Measurements from ENCODE around the gene TMEM108.

The TMEM108 gene

DNA sequence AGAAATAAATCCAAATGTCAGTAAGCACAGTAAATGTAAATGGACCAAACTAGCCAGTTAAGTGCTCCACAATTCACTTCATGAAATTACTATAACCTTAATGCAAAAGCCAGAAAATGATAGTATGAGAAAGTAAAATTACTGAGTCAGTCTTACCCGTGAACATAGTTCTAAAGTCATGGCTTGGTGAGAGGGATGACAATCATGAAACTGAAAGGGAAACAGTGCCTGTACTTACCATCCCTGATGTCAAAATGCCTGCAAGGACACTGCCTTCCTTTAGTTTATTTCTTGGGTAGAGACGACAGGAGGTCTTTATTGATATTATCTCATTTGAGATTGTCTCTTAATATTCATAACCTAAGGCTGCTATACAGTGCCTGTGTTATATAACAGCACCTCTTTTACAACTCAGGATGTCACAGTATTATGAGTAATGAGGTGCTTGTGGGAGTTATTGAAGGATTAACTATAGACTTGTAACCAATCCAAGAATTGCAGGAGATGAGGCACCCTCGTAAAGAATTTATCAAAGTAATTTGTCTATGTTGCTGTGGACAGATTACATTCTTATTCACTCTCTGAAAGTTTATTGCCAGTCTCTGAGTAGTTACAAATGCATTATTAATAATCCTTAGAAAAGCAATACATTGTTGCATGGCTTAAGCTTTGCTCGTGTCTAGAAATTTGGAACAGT lies 218.7 kb downstream of the TMEM108 start (continued):
- TF ChIP-seq, protein P1, sequence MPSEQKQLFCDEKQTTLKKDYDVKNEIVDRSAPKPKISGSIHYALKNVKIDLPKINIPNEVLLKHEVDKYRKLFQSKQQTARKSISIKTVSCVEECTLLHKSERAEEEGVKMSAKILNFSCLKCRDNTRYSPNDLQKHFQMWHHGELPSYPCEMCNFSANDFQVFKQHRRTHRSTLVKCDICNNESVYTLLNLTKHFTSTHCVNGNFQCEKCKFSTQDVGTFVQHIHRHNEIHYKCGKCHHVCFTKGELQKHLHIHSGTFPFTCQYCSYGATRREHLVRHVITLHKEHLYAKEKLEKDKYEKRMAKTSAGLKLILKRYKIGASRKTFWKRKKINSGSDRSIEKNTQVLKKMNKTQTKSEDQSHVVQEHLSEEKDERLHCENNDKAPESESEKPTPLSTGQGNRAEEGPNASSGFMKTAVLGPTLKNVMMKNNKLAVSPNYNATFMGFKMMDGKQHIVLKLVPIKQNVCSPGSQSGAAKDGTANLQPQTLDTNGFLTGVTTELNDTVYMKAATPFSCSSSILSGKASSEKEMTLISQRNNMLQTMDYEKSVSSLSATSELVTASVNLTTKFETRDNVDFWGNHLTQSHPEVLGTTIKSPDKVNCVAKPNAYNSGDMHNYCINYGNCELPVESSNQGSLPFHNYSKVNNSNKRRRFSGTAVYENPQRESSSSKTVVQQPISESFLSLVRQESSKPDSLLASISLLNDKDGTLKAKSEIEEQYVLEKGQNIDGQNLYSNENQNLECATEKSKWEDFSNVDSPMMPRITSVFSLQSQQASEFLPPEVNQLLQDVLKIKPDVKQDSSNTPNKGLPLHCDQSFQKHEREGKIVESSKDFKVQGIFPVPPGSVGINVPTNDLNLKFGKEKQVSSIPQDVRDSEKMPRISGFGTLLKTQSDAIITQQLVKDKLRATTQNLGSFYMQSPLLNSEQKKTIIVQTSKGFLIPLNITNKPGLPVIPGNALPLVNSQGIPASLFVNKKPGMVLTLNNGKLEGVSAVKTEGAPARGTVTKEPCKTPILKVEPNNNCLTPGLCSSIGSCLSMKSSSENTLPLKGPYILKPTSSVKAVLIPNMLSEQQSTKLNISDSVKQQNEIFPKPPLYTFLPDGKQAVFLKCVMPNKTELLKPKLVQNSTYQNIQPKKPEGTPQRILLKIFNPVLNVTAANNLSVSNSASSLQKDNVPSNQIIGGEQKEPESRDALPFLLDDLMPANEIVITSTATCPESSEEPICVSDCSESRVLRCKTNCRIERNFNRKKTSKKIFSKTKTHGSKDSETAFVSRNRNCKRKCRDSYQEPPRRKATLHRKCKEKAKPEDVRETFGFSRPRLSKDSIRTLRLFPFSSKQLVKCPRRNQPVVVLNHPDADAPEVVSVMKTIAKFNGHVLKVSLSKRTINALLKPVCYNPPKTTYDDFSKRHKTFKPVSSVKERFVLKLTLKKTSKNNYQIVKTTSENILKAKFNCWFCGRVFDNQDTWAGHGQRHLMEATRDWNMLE (tag by site-specific recombination; conservative IDR thresholded peaks at IDR 0.05; ENCODE audit: low read depth): no peak
- TF ChIP-seq GLIS1 (tag by site-specific recombination; IDR thresholded peaks at IDR 0.05): no peak; the same call in 1 of the 2 replicates
- no peak for TF ChIP-seq KLF16 (tag by site-specific recombination; IDR thresholded peaks at IDR 0.05)
- peak; percentile 20; the same call in 1 of the 2 replicates for TF ChIP-seq IKZF3 (tag by site-specific recombination; IDR thresholded peaks at IDR 0.05)
- no peak for TF ChIP-seq ZNF48 (tag by site-specific recombination; IDR thresholded peaks at IDR 0.05)

DNA sequence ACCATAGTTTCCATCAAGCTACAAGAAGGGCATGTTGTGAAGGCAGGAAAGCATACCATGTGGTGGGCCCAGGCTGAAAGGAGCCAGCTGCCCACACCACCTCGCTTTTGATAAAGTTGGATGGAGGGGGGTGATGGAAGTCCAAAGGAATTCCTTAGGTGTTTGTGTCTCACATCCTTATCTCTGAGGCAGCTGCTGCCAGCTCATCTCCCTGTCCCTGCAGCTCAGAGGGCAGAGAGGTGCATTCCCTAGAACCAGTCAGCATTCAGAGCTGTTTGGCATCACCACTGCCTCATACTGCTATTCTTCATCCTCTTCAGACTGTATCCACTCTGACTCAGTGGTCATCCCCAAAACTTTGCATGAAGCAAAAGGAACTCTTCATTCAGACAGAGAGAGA lies 220.2 kb downstream of the TMEM108 start:
- no peak overlapping the region for H3K27ac ChIP-seq (ENCODE audit: extremely low read depth, low read depth, low read length)
- H3K4me1 ChIP-seq (ENCODE audit: control insufficient read depth, insufficient read depth, low read length): no peaks in the 10 kb centered on the region
- H3K4me3 ChIP-seq (ENCODE audit: low read depth, low read length): no peak overlapping the region
- POLR2A ChIA-PET: no interaction called here
- CTCF ChIA-PET: interaction anchor here (1.3 kb wide), 1 partner anchor 17 kb away, joined by 3 read pairs; no protein-coding TSS in a partner anchor
- TF ChIP-seq ZNF555 (tag by site-specific recombination; conservative IDR thresholded peaks at IDR 0.05) (no peak), ZNF585B (tag by site-specific recombination; IDR thresholded peaks at IDR 0.05) (no peak), WT1 (tag by site-specific recombination; IDR thresholded peaks at IDR 0.05) (no peak), ZNF350 (tag by site-specific recombination; IDR thresholded peaks at IDR 0.05) (no peak), SP2 (tag by site-specific recombination; IDR thresholded peaks at IDR 0.05) (no peak), KLF8 (tag by site-specific recombination; IDR thresholded peaks at IDR 0.05) (no peak)
- no peaks in the 10 kb centered on the region for H3K9me3 ChIP-seq (ENCODE audit: control insufficient read depth, insufficient read depth, low read depth, low read length)
- H3K36me3 ChIP-seq (ENCODE audit: control insufficient read depth in 2 of 2, insufficient read depth in 1 of 2, low read length in 2 of 2): no peaks in the 10 kb centered on the region

DNA sequence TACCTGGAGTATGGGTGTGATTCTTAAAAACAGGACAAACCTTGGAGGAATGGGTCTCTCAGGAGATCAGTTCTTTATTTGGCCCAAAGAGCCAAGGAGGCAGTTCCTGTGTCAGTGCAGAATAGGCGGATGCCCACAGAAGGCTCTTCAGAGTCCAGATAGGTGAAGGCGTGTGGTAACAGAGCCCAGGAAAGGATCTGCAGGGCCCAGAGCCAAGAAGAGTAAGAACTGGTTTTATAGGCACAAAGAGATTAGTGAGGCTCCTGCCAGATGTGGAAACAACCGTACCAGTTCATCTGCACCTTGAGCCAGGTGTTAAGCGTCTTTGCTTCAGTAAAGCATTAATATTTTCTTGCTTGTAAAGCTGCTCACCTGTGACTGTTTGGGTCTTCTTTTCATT lies 221.6 kb downstream of the TMEM108 start:
- Histone ChIP-seq H3K9me3 (ENCODE audit: control insufficient read depth, insufficient read depth, low read depth, low read length) (no peaks in the 10 kb centered on the region), H3K4me3 (ENCODE audit: low read depth, low read length) (no peak overlapping the region), H3K36me3 (ENCODE audit: control insufficient read depth in 2 of 2, insufficient read depth in 1 of 2, low read length in 2 of 2) (no peaks in the 10 kb centered on the region), H3K27ac (ENCODE audit: extremely low read depth, low read depth, low read length) (no peak overlapping the region), H3K4me1 (ENCODE audit: control insufficient read depth, insufficient read depth, low read length) (no peaks in the 10 kb centered on the region)
- CTCF ChIA-PET: no interaction called here
- POLR2A ChIA-PET: no interaction called here
- TF ChIP-seq ZNF629 (tag by site-specific recombination; IDR thresholded peaks at IDR 0.05): no peak
- no peak for TF ChIP-seq ZNF239 (tag by site-specific recombination; IDR thresholded peaks at IDR 0.05)
- TF ChIP-seq ZNF777 (tag by site-specific recombination; IDR thresholded peaks at IDR 0.05; ENCODE audit: borderline replicate concordance): no peak
- no peak for TF ChIP-seq ZNF521 (tag by site-specific recombination; IDR thresholded peaks at IDR 0.05)
- TF ChIP-seq ZNF335 (tag by site-specific recombination; conservative IDR thresholded peaks at IDR 0.05): no peak
- TF ChIP-seq ZIC2 (tag by site-specific recombination; IDR thresholded peaks at IDR 0.05): no peak
- TF ChIP-seq ZNF792 (tag by site-specific recombination; IDR thresholded peaks at IDR 0.05): no peak

Measured in HEK293 (cell line).